A549 (cell line): ENCODE data around the gene RIMS3.

Experiments
- CBX8 ChIP-seq: fragments of 200-600 bp; sonication (generic); IDR thresholded peaks from 2 replicates; pipeline ENCODE4 v1.6.1; 2016
- CTCF ChIP-seq: fragments of >200 bp; sonication (Bioruptor Twin); formaldehyde crosslinking; IDR thresholded peaks from 3 replicates; pipeline ENCODE4 v1.5.1; 2016
- EP300 ChIP-seq, 2 experiments: fragments of >200 bp; sonication (Bioruptor Twin); formaldehyde crosslinking; IDR thresholded peaks; 2 replicates in 1 of 2; 3 replicates in 1 of 2; pipeline ENCODE4 v1.6.1; 2016 to 2017
- FOSL2 ChIP-seq, 2 experiments: fragments of 450-650 bp in 1 of 2; fragments of >200 bp in 1 of 2; sonication (Bioruptor Twin) in 1 of 2; formaldehyde crosslinking; IDR thresholded peaks; 2 replicates each; pipeline versions ENCODE4 v1.5.0 to v1.6.1; 2016 to 2020; ENCODE audit warnings: mild to moderate bottlenecking in 1 of 2, moderate library complexity in 1 of 2
- HEYL ChIP-seq: fragments of 250-450 bp; sonication (Bioruptor Pico); IDR thresholded peaks from 2 replicates; pipeline ENCODE4 v1.8.0; 2021; ENCODE audit warnings: mild to moderate bottlenecking, moderate library complexity
- NFE2L2 ChIP-seq: fragments of 150-350 bp; conservative IDR thresholded peaks from 2 replicates; pipeline ENCODE4 v1.6.1; 2014; ENCODE audit warnings: low read length
- PHF8 ChIP-seq: fragments of 200-600 bp; sonication (generic); IDR thresholded peaks from 2 replicates; pipeline ENCODE4 v1.6.1; 2016; ENCODE audit warnings: low read depth, mild to moderate bottlenecking, antibody characterized with exemption, moderate library complexity, borderline replicate concordance
- POLR2A ChIP-seq: IDR thresholded peaks from 2 replicates; pipeline ENCODE4 v1.6.1; 2012; ENCODE audit warnings: mild to moderate bottlenecking, low read length
- RAD21 ChIP-seq, 2 experiments: fragments of >200 bp in 1 of 2; sonication (Bioruptor Twin) in 1 of 2; formaldehyde crosslinking in 1 of 2; IDR thresholded peaks in 1 of 2; conservative IDR thresholded peaks in 1 of 2; 2 replicates in 1 of 2; 3 replicates in 1 of 2; pipeline ENCODE4 v1.6.1; 2012 to 2018; ENCODE audit warnings: inconsistent platforms in 1 of 2
- RFX5 ChIP-seq: fragments of 450-650 bp; IDR thresholded peaks from 2 replicates; pipeline ENCODE4 v1.7.1; 2014; ENCODE audit warnings: antibody characterized with exemption, mild to moderate bottlenecking, moderate library complexity
- SMC3 ChIP-seq: fragments of >200 bp; sonication (Bioruptor Twin); formaldehyde crosslinking; IDR thresholded peaks from 3 replicates; pipeline ENCODE4 v1.6.1; 2018; ENCODE audit warnings: inconsistent platforms
- USF2 ChIP-seq: fragments of 450-650 bp; IDR thresholded peaks from 2 replicates; pipeline ENCODE4 v1.6.1; 2014; ENCODE audit warnings: antibody characterized with exemption
- ZFP36 ChIP-seq: fragments of 450-650 bp; IDR thresholded peaks from 2 replicates; pipeline ENCODE4 v1.6.1; 2014; ENCODE audit warnings: borderline replicate concordance; ENCODE audit not compliant: partially characterized antibody

GRCh38 chr1:40610156-40610555 lies 55.3 kb downstream of the RIMS3 start:
- TF ChIP-seq FOSL2 (IDR thresholded peaks at IDR 0.05) (no peak), FOSL2 (CRISPR knock-in tag; IDR thresholded peaks at IDR 0.05) (no peak), RFX5 (no peak), NFE2L2 (no peak), USF2 (no peak), CTCF (no peak), RAD21 (conservative IDR thresholded peaks at IDR 0.05 in 1 of 2, IDR thresholded peaks at IDR 0.05 in 1 of 2) (no peak), EP300 (IDR thresholded peaks at IDR 0.05) (no peak), ZFP36 (no peak), PHF8 (no peak), SMC3 (no peak), CBX8 (no peak), HEYL (CRISPR knock-in tag) (no peak), POLR2A (no peak)
